Kidney tubule cell (primary cell): ENCODE measurements around the gene SRBD1.

Experiments
- DNase-seq: peaks from one replicate; pipeline ENCODE4 v3.0.0-alpha.2; 2018; ENCODE audit warnings: low spot score

The SRBD1 gene

DNA sequence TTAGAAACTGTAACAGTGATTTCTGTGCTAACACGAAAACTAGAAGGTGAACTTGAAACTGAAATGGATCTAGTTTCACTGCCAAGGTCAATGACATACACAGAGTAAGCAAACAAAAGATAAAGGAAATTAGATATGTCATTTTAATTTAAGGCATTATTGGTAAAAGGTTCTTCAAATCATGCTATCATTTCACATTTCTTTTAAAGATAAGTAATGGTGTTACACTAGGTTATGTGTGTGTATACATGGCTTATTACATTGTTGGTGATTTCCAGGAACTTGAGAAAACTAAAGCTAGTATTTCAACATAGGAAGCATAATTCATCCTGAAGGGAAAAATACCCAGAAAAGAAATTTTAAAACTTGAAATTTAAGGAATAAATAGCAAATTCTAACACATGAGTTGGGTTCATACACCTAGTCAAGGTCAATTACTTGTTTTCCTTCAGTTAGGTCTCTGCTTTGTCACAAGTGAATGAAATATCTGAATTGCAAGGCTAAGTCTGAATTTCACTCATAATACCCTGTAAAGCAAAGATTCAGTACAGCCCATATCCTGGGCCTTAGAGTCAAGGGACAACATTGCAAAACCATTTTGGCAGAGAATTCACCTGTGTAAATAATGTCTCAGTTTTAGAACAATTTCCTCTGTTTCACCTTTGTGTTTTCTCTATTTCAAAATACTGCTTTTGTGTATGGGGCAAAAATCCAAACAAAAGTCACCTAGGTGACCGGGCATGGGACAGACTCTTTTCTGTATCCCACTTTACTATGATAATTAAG, 141.6 kb downstream of the SRBD1 start:
- DNase-seq: no peak

- DNase-seq: no peak
These were observed 142.8 kb downstream of the SRBD1 start for GRCh38 chr2:45468279-45468678.

- DNase-seq: no peak
These were observed 145.0 kb downstream of the SRBD1 start for GRCh38 chr2:45466053-45466452.

DNA sequence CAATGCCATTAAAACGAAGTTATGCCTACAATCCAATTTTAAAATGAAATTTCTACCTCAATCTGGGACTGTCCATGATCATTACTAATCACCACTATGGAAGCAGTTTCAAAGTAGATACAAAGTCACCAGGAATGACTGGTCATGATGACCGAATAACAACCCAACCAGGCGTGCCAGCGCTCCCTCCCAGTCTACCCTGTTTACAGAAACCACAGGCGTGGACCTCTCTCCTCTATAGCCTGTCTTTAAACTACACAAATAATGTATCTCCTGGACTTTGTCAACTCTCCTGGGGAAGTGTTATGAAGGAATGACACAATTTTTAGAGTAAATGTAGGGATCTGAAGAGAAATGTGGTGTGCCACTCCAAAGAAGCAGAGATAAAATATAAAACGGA, 150.2 kb downstream of the SRBD1 start:
- DNase-seq: no peak

GRCh38 chr2:45459860-45460259, 151.2 kb downstream of the SRBD1 start:
- peak; percentile 10 for DNase-seq

DNA sequence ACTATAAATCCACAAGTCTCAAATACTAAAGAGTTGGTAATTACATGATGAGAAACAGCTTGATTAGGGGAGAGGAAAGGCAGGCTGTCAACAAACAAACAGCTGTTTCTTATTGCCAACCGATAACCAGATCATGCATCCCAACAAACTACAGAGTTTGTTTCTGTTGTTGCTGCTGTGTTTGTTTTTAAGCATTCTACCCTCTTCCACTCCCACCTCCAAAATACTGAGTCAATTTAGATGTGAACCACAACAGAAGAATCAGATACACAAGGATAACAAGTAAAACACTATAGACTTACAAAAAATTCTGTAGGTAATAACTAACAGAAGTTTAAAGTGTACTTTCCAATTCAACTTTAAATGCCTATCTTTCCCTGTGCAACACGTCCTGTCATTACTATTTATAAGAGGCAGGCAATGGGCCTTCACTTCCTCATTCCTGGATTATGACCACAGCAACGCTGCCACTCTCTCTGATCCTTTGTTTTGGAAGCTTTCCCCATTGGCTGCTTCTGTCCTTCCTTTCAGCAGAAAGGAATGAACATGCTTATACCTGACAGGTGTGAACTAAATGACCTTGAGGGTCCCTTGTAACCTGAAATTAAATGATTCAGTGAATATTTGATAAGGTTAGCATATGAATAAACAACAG, 152.0 kb downstream of the SRBD1 start:
- DNase-seq: peak; percentile 87

GRCh38 chr2:45457211-45457945, 153.7 kb downstream of the SRBD1 start:
- DNase-seq: no peak

DNA sequence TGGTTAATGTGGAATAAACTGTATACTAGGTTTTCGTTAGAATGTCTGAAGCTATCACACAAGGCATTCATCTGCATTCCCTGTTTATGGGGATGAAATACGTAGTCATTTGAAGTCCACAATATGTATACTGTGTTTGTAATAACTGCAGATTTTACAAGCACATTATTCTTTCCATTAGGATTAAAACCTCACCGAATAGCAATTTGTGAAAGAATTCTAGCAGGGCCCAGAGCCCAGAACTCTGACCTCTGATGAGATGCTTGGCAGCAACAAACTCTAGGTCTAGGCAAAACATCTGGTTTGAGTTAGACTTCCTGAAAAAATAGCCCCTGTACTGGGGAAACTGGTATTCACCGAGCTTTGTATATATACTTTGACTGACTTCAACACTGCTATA, 158.2 kb downstream of the SRBD1 start:
- DNase-seq: no peak

- no peak for DNase-seq
These were observed 160.4 kb downstream of the SRBD1 start for GRCh38 chr2:45450634-45451033.

DNA sequence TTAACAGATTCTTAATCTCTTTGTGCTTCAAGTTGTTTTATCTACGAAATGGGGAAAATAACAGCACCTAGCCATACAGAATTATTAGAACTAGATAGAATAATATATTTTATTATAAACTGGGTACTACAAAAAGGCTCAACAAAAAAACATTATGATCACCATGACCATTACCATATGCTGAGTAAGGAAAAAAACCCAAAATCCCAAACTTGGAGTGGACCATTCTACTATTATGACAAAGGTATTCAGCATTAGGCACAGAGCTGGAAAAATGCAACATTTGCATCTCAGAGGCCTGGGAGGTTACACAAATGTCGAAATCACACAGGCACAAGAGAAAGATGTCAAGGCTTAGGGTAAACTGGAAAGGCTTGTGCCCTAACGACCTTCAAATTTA, 162.8 kb downstream of the SRBD1 start:
- no peak for DNase-seq

DNA sequence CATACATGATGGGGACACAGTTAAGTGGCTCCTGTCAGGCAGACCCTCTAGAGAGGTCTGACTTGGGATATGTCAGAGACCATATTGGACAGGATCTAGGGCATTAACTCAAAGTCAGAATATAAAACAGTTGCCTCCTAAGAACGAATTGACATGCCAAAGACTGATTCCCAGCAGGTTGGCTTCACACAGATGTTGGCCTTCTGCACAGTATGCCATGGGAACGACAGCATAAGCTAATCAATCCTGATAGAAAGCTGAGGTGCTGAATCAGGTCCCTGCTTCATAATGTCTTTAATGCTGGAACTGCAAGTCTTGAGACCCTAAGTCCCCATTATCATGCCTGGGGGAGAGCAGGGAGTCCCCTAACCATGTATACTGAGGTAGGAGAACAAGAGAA, 165.1 kb downstream of the SRBD1 start:
- no peak for DNase-seq

- no peak for DNase-seq
These were observed 166.0 kb downstream of the SRBD1 start for GRCh38 chr2:45445037-45445436.

DNA sequence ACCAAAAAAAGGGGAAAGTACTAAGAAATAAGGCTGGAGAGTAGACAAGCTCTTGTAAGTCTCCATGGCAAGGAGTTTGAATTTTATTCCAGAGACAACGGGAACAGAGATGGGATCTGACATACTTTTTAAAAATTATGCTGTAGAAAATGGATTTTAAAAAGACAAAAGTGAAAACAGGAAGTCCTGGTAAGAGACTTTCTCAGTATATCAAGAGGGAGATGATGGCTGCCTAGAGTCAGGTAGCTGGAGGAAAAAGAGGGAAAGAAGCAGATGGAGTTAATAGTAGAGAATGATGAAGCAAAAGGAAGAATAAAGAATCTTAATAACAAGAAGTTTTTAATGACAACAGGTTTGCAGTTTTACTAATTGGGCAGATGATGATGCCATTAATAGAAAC, 168.1 kb downstream of the SRBD1 start:
- no peak for DNase-seq

DNA sequence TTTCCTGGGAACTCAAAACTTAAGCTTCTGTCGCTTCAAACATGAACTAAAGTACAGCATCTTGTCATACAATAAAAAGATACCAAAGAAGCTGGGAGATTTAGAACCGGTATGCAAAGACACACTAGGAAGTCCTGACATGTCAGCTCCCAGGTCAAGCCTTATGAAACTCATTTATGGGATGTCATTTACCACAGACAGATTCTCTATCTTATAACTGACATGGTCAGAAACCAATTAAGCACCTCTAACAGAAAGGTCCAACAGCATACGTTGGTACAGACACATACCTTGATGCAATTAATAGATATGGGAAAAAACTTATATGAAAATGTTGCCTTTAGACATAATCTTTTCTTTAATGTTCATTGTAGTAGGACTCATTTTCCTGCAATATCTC, 169.0 kb downstream of the SRBD1 start:
- no peak for DNase-seq

DNA sequence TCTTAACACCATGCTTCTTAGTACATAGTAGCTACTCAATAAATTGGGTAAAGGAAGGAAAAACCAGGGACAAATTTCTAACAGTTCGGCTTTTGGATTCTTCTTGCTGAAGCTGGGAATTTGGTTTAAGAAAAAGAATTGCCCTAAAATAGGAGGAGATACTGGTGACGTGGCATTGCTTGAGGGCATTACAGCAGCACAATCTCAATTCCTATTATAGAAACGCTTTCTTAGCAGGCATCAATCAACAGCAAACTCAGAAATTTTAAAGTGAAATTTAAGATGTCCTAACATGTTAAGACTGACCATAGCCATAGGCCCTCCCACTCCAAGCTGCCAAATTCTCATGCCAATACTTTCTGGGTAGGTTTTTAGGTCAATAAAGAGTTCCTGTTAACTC, 169.5 kb downstream of the SRBD1 start:
- DNase-seq: no peak

DNA sequence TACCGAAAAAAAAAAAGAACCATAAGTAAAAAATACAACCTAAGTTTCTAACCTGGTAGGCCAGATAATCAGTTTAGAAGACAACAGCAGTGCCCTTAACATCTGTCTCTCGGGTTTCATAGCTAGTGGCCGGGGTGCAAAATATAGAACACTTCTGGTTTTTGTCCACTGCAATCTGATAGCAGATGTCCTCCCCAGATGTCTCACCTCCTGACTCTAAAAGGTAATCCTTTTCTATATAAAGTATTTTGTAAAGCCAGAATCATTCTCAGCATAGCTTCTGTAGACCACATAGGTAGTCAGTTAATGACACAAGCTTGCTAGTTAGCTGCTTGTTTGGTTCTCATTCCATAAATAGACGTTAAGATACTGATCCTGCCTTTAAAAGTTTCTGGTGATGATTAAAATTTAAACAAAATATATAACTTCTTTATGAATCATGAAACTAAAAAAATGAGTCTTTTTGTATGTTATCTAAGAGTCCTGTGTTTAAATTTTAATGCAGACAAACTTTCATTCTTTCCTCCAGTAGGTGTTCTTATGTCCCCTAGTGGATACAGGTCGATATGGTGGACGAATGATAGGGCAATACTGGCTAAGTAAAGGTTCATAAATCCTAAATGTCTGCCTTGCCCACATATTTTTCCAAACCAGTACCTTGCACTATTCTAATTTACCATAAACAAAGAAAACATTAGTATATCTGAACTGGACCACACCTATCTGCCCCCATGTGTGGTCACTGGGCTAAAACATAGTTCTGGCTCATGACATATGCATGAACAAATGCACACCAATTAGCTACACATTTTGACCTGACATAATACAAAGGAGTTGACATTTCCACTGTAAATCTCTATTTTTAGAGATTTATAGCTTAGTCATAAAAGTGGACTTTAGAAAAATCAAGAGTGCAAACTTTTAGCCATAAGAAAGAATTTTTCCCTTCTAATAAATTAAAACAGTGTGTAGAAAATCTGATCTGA, 171.0 kb downstream of the SRBD1 start:
- DNase-seq: no peak

DNA sequence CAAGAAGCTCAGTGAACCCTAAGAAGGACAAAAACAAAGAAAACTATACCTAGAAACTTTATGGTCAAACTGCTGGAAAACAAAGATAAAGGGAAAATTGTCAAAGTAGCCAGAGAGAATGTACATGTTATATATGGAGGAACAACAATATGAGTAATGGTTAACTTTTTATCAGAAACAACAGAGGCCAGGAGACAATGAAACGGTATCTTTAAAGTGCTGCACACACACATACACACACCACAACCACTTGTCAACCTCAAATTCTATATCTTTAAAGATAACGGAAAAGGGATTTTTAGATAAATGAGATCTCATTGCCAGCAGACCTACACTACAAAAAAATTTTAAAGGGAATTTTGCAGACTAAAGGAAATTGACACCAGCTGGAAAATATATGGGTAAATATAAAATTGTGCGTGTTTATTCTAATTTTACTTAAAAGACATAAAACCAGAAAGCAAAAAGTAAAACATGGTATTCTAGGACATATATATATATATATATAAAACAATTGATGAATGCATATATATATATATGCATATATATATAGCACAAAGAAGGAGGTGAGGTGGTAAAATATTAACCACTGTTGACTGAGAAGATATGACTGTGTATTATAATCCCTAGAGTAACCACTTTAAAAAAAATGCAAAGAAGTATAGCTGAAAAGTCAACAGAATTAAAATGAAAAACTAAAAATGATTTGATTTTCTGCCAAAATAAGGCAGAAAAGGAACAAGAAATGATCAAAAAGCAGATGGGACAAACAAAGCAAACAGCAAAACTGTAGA, 172.0 kb downstream of the SRBD1 start:
- no peak for DNase-seq

DNA sequence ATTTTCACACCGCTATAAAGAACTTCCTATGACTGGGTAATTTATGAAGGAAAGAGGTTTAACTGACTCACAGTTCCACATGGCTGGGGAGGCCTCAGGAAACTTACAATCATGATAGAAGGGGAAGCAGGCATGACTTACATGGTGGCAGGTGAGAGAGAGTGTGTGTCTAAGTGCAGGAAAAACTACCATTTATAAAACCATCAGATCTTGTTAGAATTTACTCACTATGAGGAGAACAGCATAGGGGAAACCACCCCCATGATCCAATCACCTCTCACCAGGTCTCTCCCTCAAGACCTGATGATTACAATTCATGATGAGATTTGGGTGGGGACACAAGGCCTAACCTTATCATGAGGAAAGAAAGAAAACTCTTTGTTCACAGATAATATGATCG, 174.6 kb downstream of the SRBD1 start:
- peak; percentile 33 for DNase-seq

- peak; percentile 96 for DNase-seq
These were observed 175.8 kb downstream of the SRBD1 start for GRCh38 chr2:45435316-45435715.

GRCh38 chr2:45433363-45433762, 177.7 kb downstream of the SRBD1 start:
- no peak for DNase-seq

DNA sequence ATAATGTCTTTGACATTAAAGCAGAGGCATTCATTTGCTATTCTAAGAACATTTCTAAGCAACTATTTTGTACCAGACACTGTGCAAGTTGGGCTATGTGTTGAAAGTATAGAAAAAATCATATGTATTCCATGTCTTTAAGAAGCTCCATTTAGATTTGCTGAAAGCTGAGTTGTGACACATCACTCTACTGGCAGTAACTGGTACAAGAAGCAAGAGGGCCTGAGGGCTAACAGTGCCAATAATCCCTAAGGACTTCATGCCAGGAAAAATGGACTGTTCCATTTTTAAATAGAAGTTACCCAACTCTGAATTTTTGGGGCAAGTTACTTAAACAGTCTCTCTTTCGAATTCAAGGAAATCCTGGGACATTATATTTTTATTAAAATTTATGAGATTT, 178.7 kb downstream of the SRBD1 start:
- DNase-seq: no peak
